ENCODE results near the gene UTP3.
"Not testable (repeated sequence)": the region's sequence is repeated elsewhere in the genome, so short reads cannot be mapped to it uniquely, and the experiment has no call there.

The UTP3 gene

GRCh38 chr4:70718811-70719604, 30.7 kb downstream of the UTP3 start:
- DNase-seq, result no peak

GRCh38 chr4:70721747-70722146, 33.4 kb downstream of the UTP3 start, which contains the start of gene RUFY3:
TSS of gene RUFY3 (plus strand) at chr4:70721964. CDS start at chr4:70722574, 610 bp downstream.
- DNase-seq, result peak; percentile 91

DNA sequence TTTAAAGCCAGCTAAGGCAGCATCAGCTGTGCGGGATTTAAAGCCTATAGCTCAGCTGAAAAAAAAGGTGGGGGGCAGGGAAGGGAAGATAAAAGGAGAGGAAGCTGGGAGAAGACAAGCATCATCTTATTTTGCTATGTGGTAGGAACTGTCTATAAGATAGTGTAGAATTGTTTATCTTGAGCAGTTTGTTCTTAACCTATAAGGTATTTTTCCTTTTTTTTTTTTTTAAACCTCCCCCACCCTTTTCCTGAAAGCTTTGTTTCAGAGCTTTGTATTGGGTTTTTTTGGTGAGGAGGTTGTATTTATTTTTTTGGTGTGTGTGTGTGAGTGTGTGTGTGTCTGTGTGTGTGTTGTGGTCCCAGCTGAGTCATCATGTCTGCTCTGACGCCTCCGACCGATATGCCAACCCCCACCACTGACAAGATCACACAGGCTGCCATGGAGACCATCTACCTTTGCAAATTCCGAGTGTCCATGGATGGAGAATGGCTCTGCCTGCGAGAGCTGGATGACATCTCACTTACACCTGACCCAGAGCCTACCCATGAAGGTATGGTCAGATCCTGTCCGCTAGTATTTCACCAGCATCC, 34.0 kb downstream of the UTP3 start:
- peak; percentile 66 for DNase-seq

DNA sequence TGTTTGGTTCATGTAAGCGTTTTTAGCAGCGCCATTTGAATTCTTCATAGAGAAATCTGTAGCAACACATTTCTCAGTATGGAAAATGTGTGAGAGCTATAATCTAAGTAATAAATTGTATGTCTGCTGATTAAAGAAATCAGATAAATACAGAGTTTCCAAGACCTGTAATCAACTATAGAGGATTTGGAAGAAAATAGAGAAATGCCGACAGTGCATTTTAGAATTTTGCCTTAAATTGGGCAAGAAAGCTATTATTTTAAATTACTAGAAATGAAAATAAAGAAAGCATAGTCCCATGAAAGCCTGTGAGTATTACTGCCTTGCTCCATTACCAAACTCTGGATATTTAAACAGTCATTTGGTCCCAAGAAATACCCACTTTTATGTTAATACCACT, 36.1 kb downstream of the UTP3 start:
- no peak for DNase-seq

DNA sequence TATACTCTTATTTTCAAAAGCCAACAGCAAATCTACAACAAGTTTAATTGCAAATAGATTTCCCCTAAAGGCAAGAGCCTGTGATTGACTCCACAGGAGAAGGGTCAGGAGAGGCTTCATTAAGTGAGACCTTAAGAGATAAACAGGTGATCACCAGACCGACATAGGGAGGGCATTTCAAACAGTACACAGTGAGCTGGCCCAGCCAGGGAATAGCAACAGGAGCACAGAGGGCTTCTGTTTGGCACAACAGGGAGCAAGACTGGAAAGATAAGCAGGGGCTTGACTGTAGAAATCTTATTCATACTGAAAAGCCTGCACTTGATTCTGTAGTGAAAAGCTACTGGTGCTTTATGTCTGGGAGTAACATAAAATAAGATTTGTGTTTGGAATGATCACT, 37.3 kb downstream of the UTP3 start:
- no peak for DNase-seq

- not testable (repeated sequence) for DNase-seq
Measured at GRCh38 chr4:70726515-70726914, 38.2 kb downstream of the UTP3 start.

DNA sequence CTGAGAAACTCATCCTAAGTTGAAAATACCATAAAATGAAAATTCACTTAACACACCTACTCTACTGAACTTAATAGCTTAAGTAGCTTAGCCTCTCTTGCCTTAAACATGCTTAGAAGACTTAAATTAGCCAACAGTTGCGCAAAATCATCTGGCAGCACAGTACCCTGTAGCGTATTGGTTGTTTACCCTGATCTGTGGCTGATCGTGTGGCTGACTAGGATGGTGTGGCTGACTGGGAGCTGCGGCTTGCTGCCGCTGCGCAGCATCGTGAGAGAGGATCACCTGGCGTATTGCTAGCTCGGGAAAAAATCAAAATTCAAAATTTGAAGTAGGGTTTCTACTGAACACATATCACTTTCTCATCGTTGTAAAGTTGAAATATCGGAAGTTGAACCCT, 39.8 kb downstream of the UTP3 start:
- no peak for DNase-seq

DNA sequence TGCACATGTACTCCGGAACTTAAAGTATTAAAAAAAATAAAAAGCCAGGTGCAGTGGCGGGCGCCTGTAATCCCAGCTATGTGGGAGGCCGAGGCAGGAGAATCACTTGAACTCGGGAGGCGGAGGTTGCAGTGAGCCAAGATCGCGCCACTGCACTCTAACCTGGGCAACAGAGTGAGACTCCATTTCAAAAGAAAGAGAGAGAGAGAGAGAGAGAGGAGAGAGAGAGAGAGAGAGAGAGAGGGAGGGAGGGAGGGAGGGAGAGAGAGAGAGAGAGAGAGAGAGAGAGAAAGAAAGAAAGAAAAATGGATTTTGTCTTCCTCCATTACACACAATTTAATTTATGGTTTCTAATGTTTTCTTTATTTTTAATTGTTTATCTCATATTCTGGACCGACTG, 44.5 kb downstream of the UTP3 start:
- DNase-seq, result not testable (repeated sequence)

GRCh38 chr4:70734168-70734954, 46.0 kb downstream of the UTP3 start:
- DNase-seq, result no peak

DNA sequence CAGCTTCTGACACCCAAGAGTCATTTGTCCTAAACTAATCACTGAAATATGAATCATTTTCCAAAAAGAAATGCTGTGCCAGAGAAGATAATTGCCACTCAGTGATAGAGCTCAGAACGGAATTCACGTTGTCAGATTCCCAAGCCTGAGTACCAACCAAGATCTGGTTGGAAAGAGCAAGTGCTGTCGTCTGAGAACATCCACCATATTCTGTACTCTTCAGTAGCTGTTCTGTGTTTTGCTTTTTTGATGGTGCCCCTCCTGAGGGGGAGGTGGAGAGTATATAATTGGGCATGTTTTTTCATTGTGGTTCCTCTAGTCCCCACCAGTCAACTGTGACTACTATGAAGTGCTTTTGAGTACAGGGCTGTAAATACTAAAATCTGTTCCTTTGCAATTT, 46.6 kb downstream of the UTP3 start:
- no peak for DNase-seq

DNA sequence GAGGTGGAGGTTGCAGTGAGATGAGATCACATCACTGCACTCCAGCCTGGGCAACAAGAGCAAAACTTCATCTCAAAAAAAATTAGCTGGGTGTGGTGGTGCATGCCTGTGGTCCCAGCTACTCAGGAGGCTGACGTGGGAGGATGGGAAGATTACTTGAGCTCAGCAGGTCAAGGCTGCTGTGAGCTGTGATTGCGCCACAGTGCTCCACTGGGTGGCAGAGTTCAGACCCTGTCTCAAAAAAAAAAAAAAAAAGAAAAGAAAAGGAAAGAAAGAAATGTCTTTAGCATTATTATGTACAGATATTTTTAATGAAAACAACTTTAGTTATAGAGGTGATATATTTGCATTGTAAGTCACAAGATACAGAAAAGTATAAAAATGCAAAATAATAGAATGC, 47.6 kb downstream of the UTP3 start:
- not testable (repeated sequence) for DNase-seq

GRCh38 chr4:70737006-70737405, 48.7 kb downstream of the UTP3 start:
- no peak for DNase-seq

DNA sequence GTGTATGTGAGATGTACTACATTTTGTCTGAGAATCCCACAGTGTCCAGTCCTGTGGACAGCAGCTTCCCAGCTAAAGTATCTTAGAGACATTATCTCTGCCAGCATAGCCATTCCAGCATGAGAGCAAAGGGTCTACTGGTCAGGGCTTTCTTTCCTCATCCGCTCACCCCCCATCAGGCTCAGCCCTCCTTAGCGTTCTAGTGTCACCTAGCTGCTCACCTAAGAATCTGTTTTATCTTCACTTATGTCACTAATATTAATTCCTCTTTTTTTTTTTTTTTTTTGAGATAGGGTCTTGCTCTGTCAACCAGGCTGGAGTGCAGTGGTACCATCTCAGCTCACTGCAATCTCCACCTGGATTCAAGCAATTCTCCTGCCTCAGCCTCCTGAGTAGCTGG, 49.1 kb downstream of the UTP3 start:
- no peak for DNase-seq

- no peak for DNase-seq
Measured at GRCh38 chr4:70739496-70740337, 51.4 kb downstream of the UTP3 start.
